GM21423 (cell line): ENCODE measurements around the gene ELMO1.

ENCODE experiments used
- ATAC-seq: cut with Tn5 transposase; IDR thresholded peaks from one replicate; pipeline ENCODE4 v1.9.1; 2021; ENCODE audit warnings: mild to moderate bottlenecking, moderate library complexity; ENCODE audit not compliant: unreplicated experiment

The ELMO1 gene

GRCh38 chr7:36905841-36906240 lies 542.8 kb downstream of the ELMO1 start:
- no peak for ATAC-seq

DNA sequence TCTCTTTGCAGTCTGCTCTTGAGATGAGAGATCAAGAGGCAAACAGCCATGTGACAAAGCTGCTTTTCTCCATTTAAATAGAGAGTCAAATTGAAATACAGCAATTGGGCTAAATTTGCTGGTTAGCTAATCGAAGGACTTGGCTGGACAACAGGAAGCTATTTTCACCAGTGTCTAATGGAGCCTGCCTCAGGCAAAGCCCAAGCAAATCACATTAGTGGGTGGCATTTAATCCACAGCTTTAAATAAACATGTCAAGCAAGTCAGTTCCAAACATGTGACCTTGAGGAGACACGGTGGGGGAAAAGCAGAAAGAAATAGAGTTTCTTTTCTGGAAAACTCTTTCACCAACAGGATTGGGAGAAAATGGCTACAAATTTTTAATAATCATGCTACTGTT lies 543.9 kb downstream of the ELMO1 start:
- ATAC-seq, result no peak

GRCh38 chr7:36904101-36904500 lies 544.6 kb downstream of the ELMO1 start:
- ATAC-seq, result no peak

DNA sequence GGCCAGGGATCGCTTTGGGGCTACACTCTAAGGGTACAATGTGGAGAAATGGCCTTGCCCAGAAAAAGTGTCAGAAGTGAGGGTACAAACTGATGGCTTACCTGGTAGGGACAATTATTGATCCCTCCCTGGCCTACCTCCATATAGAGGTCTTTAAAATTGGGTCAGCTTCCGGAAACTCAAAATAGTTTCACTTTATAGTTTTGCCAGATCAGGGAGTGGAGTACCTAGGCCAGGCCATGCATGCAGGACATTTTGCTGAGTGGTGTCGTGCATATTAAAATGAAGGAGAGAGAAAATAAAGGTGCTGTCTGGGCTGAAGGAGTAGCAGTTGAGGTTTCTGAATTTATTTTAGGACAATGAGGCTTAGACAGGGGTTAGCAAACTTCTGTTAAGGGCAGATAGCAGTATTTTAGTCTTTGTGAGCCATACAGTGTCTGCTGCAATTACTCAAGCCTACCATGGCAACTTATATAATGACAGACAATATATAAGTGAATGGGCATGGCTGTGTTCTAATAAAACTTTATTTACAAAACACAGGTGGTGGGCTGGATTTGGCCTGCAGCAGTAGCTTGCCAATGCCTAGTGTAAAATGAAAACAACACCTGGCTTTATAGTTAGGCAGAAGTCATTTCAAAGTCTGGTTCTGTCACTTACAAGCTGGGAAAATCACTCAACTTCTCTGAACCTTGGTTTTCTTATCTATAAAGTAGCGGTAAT lies 547.5 kb downstream of the ELMO1 start:
- ATAC-seq, result no peak

- ATAC-seq, result no peak
Observed at GRCh38 chr7:36898186-36898585, 550.5 kb downstream of the ELMO1 start.

GRCh38 chr7:36896956-36897590 lies 551.6 kb downstream of the ELMO1 start:
- ATAC-seq, result no peak

DNA sequence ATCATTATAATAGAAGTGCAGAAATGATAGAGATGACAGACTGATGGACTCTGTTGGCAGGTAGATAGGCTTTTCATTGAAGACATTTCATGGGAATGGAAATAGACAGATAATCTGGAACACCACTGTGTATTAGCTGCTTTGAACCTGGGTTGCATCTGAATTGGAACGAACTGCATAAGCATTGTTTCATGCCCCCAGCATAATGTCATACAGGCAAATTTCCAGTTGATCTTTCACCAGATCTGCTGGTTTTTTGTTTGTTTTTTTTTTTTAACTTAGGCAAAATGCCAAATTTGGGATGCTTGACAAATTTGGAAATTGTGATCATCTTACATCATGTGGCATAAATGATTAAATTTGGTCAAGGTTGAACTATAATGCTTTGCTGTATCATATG lies 552.2 kb downstream of the ELMO1 start:
- no peak for ATAC-seq

DNA sequence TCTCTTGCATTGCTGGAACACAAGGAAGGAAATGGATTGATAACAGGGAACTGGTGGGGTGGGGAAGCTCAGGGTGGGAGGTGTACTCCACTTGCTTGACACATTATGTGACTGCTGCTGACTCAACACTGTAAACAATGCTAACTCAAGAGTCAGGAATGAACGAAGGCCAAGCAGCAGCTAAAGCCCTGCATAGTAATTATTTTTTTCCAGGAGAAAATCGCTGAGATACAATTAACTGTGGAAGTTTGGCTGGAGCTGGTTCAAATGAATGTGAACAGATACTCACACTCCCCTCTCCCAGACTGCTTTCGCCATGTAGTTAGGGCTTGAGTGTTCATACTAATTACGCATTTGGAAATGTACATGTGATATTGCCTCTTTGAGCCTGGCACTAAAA lies 553.5 kb downstream of the ELMO1 start:
- no peak for ATAC-seq

GRCh38 chr7:36894190-36894589 lies 554.5 kb downstream of the ELMO1 start:
- ATAC-seq, result no peak

DNA sequence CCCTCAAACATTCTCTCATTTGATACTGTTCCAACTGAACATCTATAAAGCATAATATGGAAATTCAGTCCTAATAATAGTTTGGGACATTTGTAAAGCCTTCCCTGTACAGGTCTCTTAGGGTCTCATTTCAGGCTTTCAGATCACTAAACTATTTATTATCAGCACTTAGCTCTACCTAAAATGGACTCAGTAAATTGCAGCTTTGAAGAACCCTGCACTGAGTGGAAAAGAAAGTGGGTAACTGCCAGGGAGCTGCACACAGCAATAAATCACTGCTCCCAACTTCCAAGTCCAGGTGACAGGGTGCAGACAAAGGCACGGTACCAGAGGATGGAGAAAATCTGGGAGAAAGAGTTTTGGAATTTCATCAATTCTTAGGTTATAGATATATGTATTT lies 559.5 kb downstream of the ELMO1 start:
- ATAC-seq, result no peak

DNA sequence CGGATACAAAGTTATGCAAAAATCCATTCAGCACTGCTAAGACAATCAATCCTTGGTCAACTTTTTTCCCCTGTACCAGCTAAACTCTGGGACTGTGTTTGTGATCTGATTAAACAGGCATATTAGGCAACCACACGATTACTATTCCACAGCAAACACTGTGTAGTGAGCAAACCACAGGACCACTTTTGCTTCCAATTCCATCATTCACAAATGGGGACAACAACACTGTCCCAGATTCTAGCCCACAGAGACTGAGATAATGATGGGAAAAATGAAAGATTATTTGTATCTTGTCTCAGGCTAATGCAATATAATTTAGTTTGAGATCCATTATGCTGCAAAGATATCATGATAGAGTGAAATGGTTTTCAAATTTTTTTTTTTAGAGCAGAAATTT lies 560.7 kb downstream of the ELMO1 start:
- ATAC-seq, result no peak

DNA sequence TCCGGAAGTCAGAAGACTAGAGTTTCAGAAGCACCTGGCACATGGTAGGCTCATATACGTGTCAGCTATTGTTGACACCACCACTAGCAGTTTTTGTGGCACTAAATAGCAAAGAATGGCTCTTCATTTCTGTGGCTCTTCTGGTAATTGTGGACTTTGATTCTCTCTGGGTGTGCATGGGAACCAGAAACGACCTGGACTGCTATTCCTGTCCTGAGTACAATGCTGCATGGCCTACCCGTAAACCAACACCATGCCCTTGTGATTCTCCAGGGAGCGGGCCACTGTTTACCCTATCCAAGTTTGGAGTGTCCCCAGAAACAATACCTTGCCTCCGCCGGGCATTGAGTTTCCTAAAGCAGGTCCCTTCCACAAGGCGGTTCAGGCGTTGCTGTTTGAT lies 561.4 kb downstream of the ELMO1 start:
- ATAC-seq, result no peak

- no peak for ATAC-seq
Observed at GRCh38 chr7:36884910-36885309, 563.8 kb downstream of the ELMO1 start.

DNA sequence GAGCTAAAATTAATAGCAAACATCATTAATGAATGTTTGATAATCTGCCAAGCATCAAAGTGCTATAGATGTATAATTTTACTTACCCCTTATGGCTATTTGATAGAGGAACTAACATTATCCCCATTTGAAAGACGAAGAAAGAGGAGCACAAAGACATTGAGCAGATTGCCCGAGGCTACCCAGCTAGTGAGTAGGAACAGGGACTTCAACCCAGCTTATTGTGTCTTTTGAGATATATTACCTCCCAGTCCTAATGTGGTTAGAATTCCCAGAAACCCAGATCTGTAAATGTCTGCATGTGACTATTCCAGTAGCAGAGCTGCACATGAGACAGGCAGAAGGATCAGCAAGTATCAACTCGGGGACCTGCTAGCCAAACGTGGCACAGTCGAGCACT lies 564.3 kb downstream of the ELMO1 start:
- ATAC-seq, result no peak

- ATAC-seq, result no peak
Observed at GRCh38 chr7:36881233-36881874, 567.3 kb downstream of the ELMO1 start.

DNA sequence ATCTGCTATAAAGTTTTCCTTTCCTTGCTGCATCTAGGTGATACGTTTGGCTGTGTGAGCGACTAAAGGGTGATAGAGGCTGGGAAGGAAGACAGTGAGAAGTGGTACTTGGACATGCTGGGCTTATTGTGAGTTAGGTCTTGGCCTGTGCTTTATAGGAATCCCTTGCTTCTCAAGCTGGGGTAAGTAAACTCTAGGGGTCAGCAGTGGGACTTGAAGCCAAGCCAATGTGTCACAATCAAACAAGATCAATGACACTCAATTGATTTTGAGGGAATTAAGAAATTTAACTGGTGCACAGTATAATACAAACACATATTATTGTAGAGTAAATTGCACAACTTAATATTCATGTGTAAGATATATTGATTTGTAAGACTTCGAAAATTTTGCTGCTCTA lies 568.6 kb downstream of the ELMO1 start:
- no peak for ATAC-seq

DNA sequence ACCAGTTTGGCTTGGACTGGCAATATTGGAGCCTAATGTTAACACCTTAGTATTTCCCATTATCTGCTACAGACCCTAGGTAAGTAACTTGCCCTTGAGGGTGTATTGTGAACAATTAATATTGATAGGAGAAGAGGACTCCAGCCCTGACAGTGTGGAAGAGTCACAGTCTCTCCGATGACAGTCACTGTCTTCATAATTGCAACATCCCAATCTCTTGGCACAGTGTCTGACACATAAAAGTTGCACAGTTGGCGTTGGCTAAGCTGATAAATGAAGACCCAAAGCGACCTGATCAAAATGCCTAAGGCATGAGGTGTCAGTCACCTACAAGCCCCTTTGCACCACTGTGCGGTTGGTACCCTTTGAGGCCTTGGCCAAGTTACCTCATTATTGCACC lies 569.6 kb downstream of the ELMO1 start:
- no peak for ATAC-seq

DNA sequence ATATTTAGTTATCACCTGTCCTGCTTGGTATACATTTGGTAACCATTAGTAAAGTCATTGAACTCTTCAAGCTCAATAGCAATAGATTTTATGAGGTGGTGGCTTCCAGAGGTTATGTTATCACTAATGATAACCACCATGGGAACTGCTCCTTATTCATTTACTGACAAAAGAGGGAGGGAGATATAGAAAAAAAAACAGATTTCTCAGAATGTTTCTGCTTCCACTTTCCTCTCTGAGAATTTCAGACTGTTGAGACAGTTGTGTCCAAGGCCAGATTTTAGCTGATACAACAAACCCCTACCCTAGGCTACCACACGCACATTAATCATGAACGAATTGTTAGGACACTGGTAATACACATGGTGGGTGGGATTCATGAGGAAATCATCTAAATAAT lies 570.4 kb downstream of the ELMO1 start:
- ATAC-seq, result no peak

GRCh38 chr7:36875794-36876193 lies 572.9 kb downstream of the ELMO1 start:
- ATAC-seq, result no peak

DNA sequence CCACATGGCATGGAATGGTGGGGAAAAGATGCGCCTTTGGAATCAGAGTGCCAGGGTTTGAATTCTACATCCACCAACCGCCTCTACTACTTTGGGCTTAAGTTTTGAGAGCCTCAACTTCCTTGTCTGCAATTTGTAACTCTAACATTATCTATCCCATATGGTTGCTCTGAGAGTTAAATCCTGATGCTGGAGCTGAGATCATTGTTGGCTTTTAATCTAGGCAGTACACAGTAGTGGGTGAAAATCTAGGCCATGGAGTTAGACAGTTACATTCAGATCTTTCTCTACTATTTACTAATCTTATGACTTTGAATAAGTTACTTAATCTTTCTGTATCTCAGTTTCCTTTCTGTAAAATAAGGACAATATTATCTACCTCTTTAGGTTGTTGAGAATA lies 574.6 kb downstream of the ELMO1 start:
- no peak for ATAC-seq

DNA sequence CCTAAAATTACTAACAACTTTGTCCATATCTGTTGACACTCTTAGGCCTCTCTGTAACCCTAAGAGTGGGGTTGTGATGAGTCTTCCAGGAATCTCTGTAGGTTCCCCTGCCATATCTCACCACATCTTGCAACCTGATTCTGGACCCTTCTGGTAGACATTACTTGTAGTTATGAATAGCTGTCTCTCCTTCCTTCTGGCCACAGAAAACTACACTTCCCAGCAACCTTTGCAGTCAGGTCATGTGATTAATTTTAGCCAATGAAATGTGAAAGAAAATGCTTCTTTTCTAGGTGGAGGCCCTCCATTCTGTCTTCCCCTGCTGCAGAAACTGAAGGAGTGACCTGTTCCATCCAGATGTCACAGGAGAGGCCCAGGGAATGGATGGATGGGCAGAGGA lies 576.8 kb downstream of the ELMO1 start:
- no peak for ATAC-seq

- ATAC-seq, result no peak
Observed at GRCh38 chr7:36871355-36871738, 577.3 kb downstream of the ELMO1 start.
